HEK293 (cell line): Measurements from ENCODE around the gene PMS1.
"Not testable (repeated sequence)": the region's sequence is repeated elsewhere in the genome, so short reads cannot be mapped to it uniquely, and the experiment has no call there.

Experiments
- CTCF ChIA-PET: fragments of 350-600 bp; formaldehyde crosslinking; extraction: SDS; loops from one replicate; lab custom pipeline; 2021; ENCODE audit warnings: antibody characterized with exemption; lab: Yijun Ruan, JAX
- POLR2A ChIA-PET: fragments of 300-600 bp; formaldehyde crosslinking; extraction: SDS; loops from one replicate; lab custom pipeline; 2020; ENCODE audit warnings: antibody characterized with exemption, inconsistent platforms; lab: Yijun Ruan, JAX
- H3K27ac ChIP-seq: fragments of 200-500 bp; sonication (Bioruptor generic); 2 replicates; pipeline ENCODE4 v1.5.1; 2014; ENCODE audit warnings: low read depth, low read length, control low read depth, inconsistent platforms; ENCODE audit errors: extremely low read depth
- H3K36me3 ChIP-seq, 2 experiments: fragments of 200-500 bp in 1 of 2; sonication (Bioruptor generic) in 1 of 2; 1 replicate in 1 of 2; 2 replicates in 1 of 2; pipeline ENCODE4 v1.5.1; 2014 to 2017; ENCODE audit warnings: inconsistent platforms in 2 of 2, low read length in 2 of 2; ENCODE audit not compliant: control insufficient read depth in 2 of 2, insufficient read depth in 1 of 2
- H3K4me1 ChIP-seq: fragments of 200-500 bp; sonication (Bioruptor generic); 2 replicates; pipeline ENCODE4 v1.5.1; 2014; ENCODE audit warnings: mild to moderate bottlenecking, low read length, inconsistent platforms; ENCODE audit not compliant: control insufficient read depth, insufficient read depth
- H3K4me3 ChIP-seq: 2 replicates; pipeline ENCODE4 v1.5.1; 2011; ENCODE audit warnings: low read depth, mild to moderate bottlenecking, control low read depth, low read length, moderate library complexity
- H3K9me3 ChIP-seq: fragments of 200-500 bp; sonication (Bioruptor generic); 2 replicates; pipeline ENCODE4 v1.5.1; 2014; ENCODE audit warnings: low read depth, low read length, inconsistent platforms; ENCODE audit not compliant: control insufficient read depth, insufficient read depth
- GLIS1 ChIP-seq: fragments of 450-650 bp; formaldehyde crosslinking; IDR thresholded peaks from 2 replicates; pipeline ENCODE4 v1.5.1; 2016; ENCODE audit warnings: missing biosample characterization, missing genetic modification characterization
- GLIS2 ChIP-seq: fragments of 450-650 bp; formaldehyde crosslinking; IDR thresholded peaks from 2 replicates; pipeline ENCODE4 v1.5.1; 2016; ENCODE audit warnings: missing biosample characterization, missing genetic modification characterization
- HOXD13 ChIP-seq: sonication (generic); formaldehyde crosslinking; IDR thresholded peaks from 2 replicates; pipeline ENCODE4 v1.8.0; 2022; ENCODE audit warnings: missing genetic modification reagents, borderline replicate concordance
- MYNN ChIP-seq: fragments of 450-650 bp; formaldehyde crosslinking; IDR thresholded peaks from 2 replicates; pipeline ENCODE4 v1.5.1; 2016; ENCODE audit warnings: missing biosample characterization, missing genetic modification characterization, borderline replicate concordance
- PRDM10 ChIP-seq: fragments of 450-650 bp; formaldehyde crosslinking; IDR thresholded peaks from 2 replicates; pipeline ENCODE4 v1.5.1; 2016; ENCODE audit warnings: missing biosample characterization, missing genetic modification characterization
- PRDM4 ChIP-seq: fragments of 450-650 bp; formaldehyde crosslinking; IDR thresholded peaks from 2 replicates; pipeline ENCODE4 v1.5.1; 2017; ENCODE audit warnings: missing biosample characterization, missing genetic modification characterization
- SCRT2 ChIP-seq: fragments of 450-650 bp; formaldehyde crosslinking; IDR thresholded peaks from 2 replicates; pipeline ENCODE4 v1.5.1; 2016; ENCODE audit warnings: missing biosample characterization, missing genetic modification characterization
- ZBTB21 ChIP-seq: fragments of 450-650 bp; formaldehyde crosslinking; IDR thresholded peaks from 2 replicates; pipeline ENCODE4 v1.5.1; 2017; ENCODE audit warnings: missing biosample characterization, missing genetic modification characterization
- ZNF175 ChIP-seq: fragments of 450-650 bp; formaldehyde crosslinking; IDR thresholded peaks from 2 replicates; pipeline ENCODE4 v1.5.1; 2016; ENCODE audit warnings: missing biosample characterization, missing genetic modification characterization
- ZNF311 ChIP-seq: fragments of 450-650 bp; formaldehyde crosslinking; IDR thresholded peaks from 2 replicates; pipeline ENCODE4 v1.5.1; 2017; ENCODE audit warnings: missing biosample characterization, missing genetic modification characterization, borderline replicate concordance
- ZNF335 ChIP-seq: fragments of 450-650 bp; formaldehyde crosslinking; conservative IDR thresholded peaks from 2 replicates; pipeline ENCODE4 v1.5.1; 2016; ENCODE audit warnings: missing biosample characterization, missing genetic modification characterization
- ZNF366 ChIP-seq: fragments of 450-650 bp; formaldehyde crosslinking; conservative IDR thresholded peaks from 2 replicates; pipeline ENCODE4 v1.5.1; 2016; ENCODE audit warnings: missing biosample characterization, missing genetic modification characterization
- ZNF394 ChIP-seq: fragments of 450-650 bp; formaldehyde crosslinking; IDR thresholded peaks from 2 replicates; pipeline ENCODE4 v1.5.1; 2016; ENCODE audit warnings: missing biosample characterization, missing genetic modification characterization, mild to moderate bottlenecking, moderate library complexity, borderline replicate concordance
- ZNF610 ChIP-seq: fragments of 450-650 bp; formaldehyde crosslinking; IDR thresholded peaks from 2 replicates; pipeline ENCODE4 v1.5.1; 2016; ENCODE audit warnings: missing biosample characterization, missing genetic modification characterization, borderline replicate concordance
- ZNF624 ChIP-seq: fragments of 450-650 bp; formaldehyde crosslinking; IDR thresholded peaks from 2 replicates; pipeline ENCODE4 v1.5.1; 2017; ENCODE audit warnings: missing biosample characterization, missing genetic modification characterization
- ZNF837 ChIP-seq: fragments of 450-650 bp; formaldehyde crosslinking; IDR thresholded peaks from 2 replicates; pipeline ENCODE4 v1.5.1; 2016; ENCODE audit warnings: missing biosample characterization, missing genetic modification characterization
- TF ChIP-seq, protein P1 (sequence below): fragments of 450-650 bp; formaldehyde crosslinking; IDR thresholded peaks from 2 replicates; pipeline ENCODE4 v1.5.1; 2017; ENCODE audit warnings: missing biosample characterization, missing genetic modification characterization
- TF ChIP-seq, protein P2 (sequence below): fragments of 450-650 bp; formaldehyde crosslinking; IDR thresholded peaks from 2 replicates; pipeline ENCODE4 v1.5.1; 2016; ENCODE audit warnings: missing biosample characterization, missing genetic modification characterization

Gene PMS1

GRCh38 chr2:189756311-189756952 lies 27.8 kb upstream of the PMS1 start:
- Histone ChIP-seq H3K9me3 (no peaks in the 10 kb centered on the region), H3K4me1 (no peaks in the 10 kb centered on the region), H3K4me3 (no peak overlapping the region), H3K36me3 (peaks cover 5 to 39% of the 10 kb centered on the region in 2 experiments), H3K27ac (no peak overlapping the region)
- CTCF ChIA-PET, result interaction anchor here (0.6 kb wide), 1 partner anchor 145 kb away, joined by 4 read pairs; no protein-coding TSS in a partner anchor
- no peak for TF ChIP-seq ZNF837 (tag by site-specific recombination)
- TF ChIP-seq, protein P1, sequence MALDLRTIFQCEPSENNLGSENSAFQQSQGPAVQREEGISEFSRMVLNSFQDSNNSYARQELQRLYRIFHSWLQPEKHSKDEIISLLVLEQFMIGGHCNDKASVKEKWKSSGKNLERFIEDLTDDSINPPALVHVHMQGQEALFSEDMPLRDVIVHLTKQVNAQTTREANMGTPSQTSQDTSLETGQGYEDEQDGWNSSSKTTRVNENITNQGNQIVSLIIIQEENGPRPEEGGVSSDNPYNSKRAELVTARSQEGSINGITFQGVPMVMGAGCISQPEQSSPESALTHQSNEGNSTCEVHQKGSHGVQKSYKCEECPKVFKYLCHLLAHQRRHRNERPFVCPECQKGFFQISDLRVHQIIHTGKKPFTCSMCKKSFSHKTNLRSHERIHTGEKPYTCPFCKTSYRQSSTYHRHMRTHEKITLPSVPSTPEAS (tag by site-specific recombination), result no peak
- TF ChIP-seq ZNF366 (tag by site-specific recombination), result no peak
- no peak for TF ChIP-seq SCRT2 (tag by site-specific recombination)
- TF ChIP-seq ZNF610 (tag by site-specific recombination), result no peak
- TF ChIP-seq ZNF394 (tag by site-specific recombination), result no peak
- TF ChIP-seq GLIS1 (tag by site-specific recombination), result no peak
- TF ChIP-seq ZNF335 (tag by site-specific recombination), result no peak
- TF ChIP-seq HOXD13, result no peak
- no peak for TF ChIP-seq MYNN (tag by site-specific recombination)
- no peak for TF ChIP-seq ZNF311 (tag by site-specific recombination)
- no peak for TF ChIP-seq PRDM4
- TF ChIP-seq ZBTB21 (tag by site-specific recombination), result no peak
- TF ChIP-seq ZNF624 (tag by site-specific recombination), result no peak
- TF ChIP-seq, protein P2, sequence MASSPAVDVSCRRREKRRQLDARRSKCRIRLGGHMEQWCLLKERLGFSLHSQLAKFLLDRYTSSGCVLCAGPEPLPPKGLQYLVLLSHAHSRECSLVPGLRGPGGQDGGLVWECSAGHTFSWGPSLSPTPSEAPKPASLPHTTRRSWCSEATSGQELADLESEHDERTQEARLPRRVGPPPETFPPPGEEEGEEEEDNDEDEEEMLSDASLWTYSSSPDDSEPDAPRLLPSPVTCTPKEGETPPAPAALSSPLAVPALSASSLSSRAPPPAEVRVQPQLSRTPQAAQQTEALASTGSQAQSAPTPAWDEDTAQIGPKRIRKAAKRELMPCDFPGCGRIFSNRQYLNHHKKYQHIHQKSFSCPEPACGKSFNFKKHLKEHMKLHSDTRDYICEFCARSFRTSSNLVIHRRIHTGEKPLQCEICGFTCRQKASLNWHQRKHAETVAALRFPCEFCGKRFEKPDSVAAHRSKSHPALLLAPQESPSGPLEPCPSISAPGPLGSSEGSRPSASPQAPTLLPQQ (tag by site-specific recombination), result no peak
- no peak for TF ChIP-seq PRDM10 (tag by site-specific recombination)
- no peak for TF ChIP-seq GLIS2 (tag by site-specific recombination)
- no peak for TF ChIP-seq ZNF175
- POLR2A ChIA-PET, result no interaction called here

DNA sequence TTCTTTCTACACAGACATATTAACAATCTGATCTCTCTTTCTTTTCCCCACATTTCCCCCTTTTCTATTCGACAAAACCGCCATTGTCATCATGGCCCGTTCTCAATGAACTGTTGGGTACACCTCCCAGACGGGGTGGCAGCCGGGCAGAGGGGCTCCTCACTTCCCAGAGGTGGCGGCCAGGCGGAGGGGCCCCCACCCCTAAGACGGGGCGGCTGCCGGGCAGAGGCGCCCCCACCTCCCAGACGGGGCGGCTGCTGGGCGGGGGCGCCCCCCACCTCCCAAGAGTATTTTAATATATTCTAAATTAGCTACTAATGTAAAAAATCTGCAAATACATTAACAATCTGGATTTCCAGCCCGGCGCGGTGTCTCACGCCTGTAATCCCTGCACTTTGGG lies 24.1 kb upstream of the PMS1 start:
- H3K27ac ChIP-seq, H3K4me1 ChIP-seq, H3K9me3 ChIP-seq, H3K4me3 ChIP-seq, POLR2A ChIA-PET: not testable (repeated sequence)
- CTCF ChIA-PET, result interaction anchor here (3.4 kb wide), 1 partner anchor 9 kb away, joined by 27 read pairs; no protein-coding TSS in a partner anchor
- peaks cover 0 to 12% of the 10 kb centered on the region in 2 experiments; a peak in 2 of 3 replicates for H3K36me3 ChIP-seq
